GM18870 (cell line): ENCODE data around the gene NEURL4.

ENCODE experiments used
- ATAC-seq: cut with Tn5 transposase; IDR thresholded peaks from one replicate; pipeline ENCODE4 v1.9.1; 2021; ENCODE audit warnings: moderate library complexity; ENCODE audit not compliant: unreplicated experiment

Gene NEURL4

DNA sequence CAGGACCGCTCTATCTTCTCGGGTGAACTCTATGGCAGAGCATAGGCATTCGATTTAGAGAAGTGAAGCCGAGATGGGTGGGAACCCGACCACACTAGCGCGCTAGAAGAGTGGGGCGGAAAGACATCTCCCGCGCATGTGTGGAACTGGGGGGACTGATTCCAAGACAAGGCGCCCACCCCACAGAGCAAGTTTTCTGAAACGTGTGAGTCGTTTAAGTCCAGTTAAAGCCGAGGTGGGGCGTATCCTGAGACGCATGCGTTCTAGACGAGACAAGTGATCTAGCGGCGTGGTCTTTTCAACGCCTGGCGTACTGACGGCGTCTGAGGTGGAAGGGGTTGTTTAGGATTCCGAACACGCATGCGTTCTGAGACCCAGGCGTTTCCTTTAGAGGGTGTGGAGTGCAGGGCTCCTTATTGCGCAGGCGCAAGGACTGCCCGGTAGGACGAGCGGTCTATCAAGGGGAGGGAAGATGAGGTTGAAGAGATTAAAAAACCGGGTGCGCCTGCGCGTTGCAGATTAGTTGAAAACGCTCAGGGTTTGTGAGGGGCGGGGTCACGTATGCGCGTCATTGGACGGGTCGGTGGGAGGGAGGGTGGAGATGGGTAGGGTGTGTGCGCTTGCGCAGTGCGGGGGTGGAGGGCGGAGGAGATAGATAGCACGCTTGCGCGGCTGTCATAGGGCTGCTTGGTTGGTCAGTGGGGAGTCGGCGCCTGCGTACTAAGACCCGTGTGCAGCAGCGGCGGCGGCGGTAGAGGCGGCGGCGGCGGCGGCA, 22.0 kb downstream of the NEURL4 start, which contains the start of gene EIF5A:
Gene EIF5A, plus strand, starts transcription at position 718 of the 775 bp plus-strand sequence. CDS start 2,008 bp downstream, outside the sequence.
- ATAC-seq = peak; percentile 73

DNA sequence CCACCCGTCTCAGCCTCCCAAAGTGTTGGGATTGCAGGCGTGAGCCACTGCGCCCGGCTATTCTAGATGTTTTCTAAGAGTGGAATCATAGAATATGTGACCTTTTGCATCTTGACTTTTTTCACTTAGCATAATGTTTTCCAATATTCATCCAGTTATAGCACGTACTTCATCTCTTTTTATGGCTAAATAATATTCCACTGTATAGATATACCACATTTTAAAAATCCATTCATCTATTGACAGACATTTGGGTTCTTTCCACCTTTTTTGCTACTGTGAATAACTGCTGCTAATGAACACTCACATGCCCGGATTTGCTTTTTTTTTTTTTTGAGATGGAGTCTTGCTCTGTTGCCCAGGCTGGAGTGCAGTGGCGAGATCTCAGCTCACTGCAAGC, 25.0 kb downstream of the NEURL4 start:
- no peak for ATAC-seq

- ATAC-seq = no peak
Observed at GRCh38 chr17:7296189-7296861, 32.8 kb downstream of the NEURL4 start.

DNA sequence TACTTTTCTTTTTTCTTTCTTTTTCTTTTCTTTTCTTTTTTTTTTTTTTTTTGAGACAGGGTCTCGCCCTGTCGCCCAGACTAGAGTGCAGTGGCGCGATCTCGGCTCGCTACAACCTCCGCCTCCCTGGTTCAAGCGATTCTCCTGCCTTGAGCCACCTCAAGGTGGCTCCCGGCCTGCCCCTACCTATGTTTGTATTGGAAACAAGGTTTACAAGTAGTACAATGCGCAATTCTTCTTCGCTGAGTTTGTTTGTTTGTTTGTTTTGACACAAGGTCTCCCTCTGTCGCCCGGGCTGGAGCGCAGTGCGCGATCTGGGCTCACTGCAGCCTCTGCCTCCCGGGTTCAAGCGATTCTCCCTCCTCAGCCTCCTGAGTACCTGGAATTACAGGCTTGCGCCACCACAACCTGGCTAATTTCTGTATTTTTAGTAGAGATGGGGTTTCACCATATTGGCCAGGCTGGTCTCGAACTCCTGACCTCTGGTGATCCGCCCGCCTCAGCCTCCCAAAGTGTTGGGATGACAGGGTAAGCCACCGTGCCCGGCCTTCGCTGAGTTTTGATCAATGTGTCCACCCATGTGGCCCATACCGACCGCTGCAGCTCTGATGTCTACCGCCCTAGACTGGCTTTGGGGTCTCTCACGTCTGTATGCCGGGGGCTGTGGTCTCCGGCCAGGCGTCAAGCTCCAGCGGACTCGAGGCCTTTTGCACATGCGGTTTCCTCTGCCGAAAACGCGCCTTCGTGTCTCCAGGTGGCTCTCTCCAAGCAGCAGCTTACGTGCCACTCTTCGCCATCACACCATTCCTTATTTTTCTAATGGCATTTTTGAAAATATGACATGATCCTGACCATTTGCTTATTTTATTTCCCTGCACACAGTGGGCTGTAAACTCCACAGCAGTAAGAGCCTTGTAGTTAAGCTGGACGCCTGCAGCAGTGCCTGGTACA, 33.6 kb downstream of the NEURL4 start:
- no peak for ATAC-seq

GRCh38 chr17:7294614-7295153, 34.5 kb downstream of the NEURL4 start, which contains the start of gene YBX2:
YBX2 (minus strand) TSS chr17:7294639; CDS start chr17:7294500, 139 bp downstream.
- no peak for ATAC-seq

DNA sequence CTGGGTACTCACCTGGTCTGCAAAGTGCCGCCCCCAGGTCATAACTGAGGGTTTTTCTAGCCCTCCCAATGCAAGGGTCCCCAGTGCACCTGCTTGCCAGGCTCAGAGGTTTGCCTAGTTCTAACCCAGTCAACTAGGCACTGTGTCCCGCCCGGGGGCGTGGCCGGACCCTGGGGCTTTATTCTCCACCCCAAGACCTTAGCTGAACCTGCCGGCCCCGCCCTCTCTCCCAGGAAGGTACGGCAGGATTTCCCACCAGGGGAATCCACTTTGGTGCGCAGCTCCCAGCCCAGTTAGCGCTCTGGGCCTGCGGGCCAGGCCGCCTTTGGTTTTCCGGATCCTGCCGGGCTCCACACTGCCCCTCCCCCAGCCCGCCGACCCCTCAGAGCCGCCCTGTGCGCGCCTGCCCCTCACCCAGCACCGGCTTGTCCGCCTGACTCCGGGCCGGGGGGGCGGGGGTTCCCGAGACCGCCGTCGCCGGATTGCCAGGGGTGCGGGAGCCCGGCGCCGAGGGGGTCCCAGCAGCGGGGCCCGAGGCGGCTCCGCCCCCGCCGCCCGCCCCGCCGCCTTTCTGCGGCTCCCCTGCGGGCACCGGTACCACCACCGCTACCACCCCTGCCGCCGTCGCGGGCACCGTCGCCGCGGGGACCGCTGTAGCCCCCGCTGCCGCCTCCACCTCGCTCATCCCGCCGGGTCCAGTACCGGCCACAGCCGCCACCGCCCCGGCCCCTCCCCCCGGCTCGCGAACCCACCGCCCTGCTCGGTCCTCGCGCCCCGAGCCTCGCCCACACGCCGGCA, 35.1 kb downstream of the NEURL4 start:
- ATAC-seq = no peak

DNA sequence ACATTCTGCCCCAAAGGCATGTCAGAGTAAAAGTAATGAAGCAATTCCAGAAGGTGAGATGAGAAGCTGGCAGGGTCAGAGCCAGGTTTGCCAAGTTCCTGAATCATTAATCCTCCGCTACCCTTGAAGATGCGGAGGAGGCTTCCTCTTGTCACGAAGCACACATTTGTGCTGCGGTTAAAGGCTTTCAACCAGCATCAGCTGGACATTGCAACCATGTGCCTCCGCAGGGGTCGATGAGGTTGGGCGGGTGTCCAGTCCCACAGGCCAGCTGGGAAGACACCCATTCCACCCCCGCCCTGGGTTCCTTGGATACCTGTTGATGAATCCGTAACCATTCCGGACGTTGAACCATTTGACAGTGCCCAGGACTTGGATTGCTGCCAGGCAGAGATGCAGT, 36.0 kb downstream of the NEURL4 start:
- no peak for ATAC-seq

- no peak for ATAC-seq
Observed at GRCh38 chr17:7292729-7293128, 36.4 kb downstream of the NEURL4 start.

- no peak for ATAC-seq
Observed at GRCh38 chr17:7292194-7292593, 36.9 kb downstream of the NEURL4 start.

GRCh38 chr17:7290685-7291084, 38.5 kb downstream of the NEURL4 start:
- ATAC-seq = no peak

DNA sequence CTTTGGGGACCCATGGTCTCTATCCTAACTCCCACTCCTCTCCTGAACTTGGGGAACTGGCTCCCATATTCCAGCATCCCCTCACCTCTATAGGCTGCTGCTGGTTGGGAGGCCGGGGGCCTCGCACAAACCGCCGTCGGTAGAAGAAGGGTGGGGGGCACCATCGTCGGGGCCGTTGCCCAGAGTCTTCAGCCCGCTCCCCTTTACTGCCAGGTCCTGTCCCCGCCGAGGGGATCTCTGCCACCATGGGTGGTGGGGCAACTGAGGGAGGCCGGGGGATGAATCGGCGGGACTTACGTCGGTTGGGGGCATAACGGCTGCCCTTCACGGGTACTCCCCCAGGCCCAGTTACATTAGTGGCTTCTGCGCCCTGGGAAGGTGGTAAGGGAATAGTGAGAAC, 39.0 kb downstream of the NEURL4 start:
- no peak for ATAC-seq

DNA sequence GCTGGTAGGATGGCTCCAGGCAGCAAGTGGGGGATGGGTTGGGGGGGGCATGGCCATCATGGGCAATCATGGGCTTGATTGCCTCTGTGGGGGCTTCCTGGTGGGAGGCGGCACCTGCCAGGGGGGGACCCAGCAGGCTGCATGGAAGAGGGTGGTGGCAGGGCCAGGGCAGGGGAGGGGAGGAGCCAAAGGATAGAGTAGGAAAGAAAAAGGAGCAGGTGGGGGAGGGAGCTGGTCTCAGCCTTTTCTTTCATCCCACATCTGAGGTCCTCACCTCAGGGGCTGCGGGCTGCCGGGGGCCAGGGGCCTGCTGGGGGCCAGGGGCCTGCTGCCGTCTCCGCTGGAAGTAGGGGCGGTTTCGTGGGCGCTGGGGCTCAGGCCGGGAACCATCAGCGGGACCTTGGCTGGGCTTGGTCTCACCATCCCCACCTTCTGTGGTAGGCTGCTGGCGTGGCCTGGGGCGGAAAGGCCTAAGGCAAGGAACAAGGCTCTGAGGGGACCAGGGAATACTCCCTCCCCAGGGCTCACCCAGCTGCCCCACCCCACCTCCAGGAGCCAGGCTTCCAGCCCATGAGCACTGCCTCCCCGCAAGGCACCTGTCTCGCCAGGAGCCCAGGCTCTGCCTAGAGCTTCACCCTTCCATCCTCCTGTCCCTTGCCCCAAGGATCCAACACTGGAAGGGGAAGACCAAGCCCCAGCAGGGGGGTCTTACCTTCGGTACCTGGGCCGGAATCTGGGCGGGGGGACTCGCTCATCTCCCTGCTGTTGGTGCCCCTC, 39.7 kb downstream of the NEURL4 start:
- ATAC-seq = no peak

DNA sequence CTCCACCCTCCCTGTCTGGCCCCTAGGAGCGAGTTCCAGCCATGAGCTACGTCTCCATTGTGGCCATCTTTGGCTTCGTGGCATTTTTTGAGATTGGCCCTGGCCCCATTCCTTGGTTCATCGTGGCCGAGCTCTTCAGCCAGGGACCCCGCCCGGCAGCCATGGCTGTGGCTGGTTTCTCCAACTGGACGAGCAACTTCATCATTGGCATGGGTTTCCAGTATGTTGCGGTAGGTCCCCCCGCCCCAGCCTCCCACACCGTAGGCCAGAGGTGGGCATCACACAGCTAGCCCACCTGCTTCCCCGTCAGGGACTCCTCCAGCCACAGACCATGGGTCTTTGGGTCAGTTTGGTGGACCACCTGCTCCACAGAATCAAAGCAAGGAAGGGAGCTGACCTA, 43.5 kb downstream of the NEURL4 start:
- ATAC-seq = no peak

DNA sequence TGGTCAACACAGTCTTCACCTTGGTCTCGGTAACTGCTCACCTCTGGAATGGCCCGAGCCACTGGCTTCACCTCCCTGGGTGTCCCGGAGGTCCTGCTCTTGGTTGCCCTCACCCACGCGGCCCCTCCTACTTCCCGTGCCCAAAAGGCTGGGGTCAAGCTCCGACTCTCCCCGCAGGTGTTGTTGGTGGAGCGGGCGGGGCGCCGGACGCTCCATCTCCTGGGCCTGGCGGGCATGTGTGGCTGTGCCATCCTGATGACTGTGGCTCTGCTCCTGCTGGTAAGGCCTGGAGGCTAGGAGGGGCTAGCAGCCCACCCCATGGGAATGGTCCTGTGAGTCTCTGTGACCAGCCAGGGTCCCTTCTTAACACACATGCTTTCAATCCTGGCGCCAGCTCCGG, 44.2 kb downstream of the NEURL4 start:
- no peak for ATAC-seq

DNA sequence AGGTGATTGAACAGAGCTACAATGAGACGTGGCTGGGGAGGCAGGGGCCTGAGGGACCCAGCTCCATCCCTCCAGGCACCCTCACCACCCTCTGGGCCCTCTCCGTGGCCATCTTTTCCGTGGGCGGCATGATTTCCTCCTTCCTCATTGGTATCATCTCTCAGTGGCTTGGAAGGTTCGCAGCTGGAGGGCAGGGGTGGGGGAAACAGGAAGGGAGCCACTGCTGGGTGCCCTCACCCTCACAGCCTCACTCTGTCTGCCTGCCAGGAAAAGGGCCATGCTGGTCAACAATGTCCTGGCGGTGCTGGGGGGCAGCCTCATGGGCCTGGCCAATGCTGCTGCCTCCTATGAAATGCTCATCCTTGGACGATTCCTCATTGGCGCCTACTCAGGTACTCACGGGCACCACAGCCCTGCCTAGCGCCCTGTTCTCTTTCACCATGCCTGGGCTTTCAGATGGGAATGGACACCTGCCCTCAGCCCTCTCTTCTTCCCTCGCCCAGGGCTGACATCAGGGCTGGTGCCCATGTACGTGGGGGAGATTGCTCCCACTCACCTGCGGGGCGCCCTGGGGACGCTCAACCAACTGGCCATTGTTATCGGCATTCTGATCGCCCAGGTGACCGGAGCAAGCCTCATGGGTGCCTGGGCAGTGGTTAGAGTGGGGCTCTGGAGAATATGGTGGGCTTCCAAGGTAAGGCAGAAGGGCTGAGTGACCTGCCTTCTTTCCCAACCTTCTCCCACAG, 45.5 kb downstream of the NEURL4 start:
- no peak for ATAC-seq

DNA sequence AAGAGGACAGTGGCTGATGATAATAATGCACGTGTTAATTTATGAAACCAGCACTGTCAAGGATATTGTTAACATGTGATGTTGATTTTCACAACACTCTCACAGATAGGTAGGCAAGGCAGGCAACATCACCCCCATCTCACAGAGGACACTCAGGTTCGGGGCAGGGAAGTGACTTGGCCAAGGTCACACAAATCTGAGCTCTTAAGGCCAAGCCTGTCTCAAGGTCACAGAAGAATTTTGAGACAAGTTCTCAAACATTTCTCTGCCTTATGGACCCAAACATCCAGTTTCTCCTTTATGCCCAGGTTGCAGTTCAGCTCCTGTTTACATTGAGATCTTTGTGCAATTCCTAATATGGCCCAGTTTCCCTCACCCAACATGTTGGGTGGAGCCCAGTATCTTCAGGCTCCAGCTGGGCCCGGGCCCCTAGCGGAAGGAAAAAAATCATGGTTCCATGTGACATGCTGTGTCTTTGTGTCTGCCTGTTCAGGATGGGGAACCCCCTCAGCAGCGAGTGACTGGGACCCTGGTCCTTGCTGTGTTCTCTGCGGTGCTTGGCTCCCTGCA, 46.3 kb downstream of the NEURL4 start:
- ATAC-seq = no peak

GRCh38 chr17:7281953-7282751, 47.0 kb downstream of the NEURL4 start:
- no peak for ATAC-seq
